GM15510 (cell line): ENCODE results near the gene LIMS4.
"Not testable (repeated sequence)": the region's sequence is repeated elsewhere in the genome, so short reads cannot be mapped to it uniquely, and the experiment has no call there.

ENCODE experiments used
- POLR2A ChIP-seq: IDR thresholded peaks from 3 replicates; pipeline ENCODE4 v1.6.1; 2011; ENCODE audit warnings: borderline replicate concordance; ENCODE audit not compliant: insufficient read length; ENCODE audit errors: extremely low read depth

LIMS4 gene

GRCh38 chr2:110472171-110473058, at the start of gene LIMS4:
Gene LIMS4, minus strand, starts transcription at chr2:110472816. Its CDS starts 38 bp downstream, at chr2:110472778.
- not testable (repeated sequence) for TF ChIP-seq POLR2A
